Thyroid gland (tissue), 4 donors: ENCODE measurements around the gene SENP7.

Experiments used
- CTCF ChIP-seq, 6 experiments: fragments of 200-600 bp in 3 of 6; fragments of 450-650 bp in 3 of 6; sonication (generic) in 3 of 6; IDR thresholded peaks; one replicate each; pipeline ENCODE4 v1.5.1; 2016 to 2019; ENCODE audit warnings: antibody characterized with exemption in 6 of 6, mild to moderate bottlenecking in 2 of 6, inconsistent platforms in 1 of 6, moderate library complexity in 1 of 6
- POLR2A ChIP-seq, 2 donors: fragments of 450-650 bp; IDR thresholded peaks; one replicate each; pipeline ENCODE4 v1.6.1; 2017; ENCODE audit warnings: antibody characterized with exemption in 2 of 2, mild to moderate bottlenecking in 2 of 2, moderate library complexity in 1 of 2

- TF ChIP-seq CTCF (IDR thresholded peaks at IDR 0.05) (no peak), POLR2A (IDR thresholded peaks at IDR 0.05) (no peak)
Observed at GRCh38 chr3:101284757-101285156, 228.3 kb downstream of the SENP7 start.
